ENCODE measurements around the gene TMEM233. TPM values are rescaled to one million over a fixed set of nuclear protein-coding genes. Genes with fewer than 3 reads are reported as not detected.

Gene TMEM233
- total and polyA plus RNA-seq, 2 experiments from 2014 or later = not detected

DNA sequence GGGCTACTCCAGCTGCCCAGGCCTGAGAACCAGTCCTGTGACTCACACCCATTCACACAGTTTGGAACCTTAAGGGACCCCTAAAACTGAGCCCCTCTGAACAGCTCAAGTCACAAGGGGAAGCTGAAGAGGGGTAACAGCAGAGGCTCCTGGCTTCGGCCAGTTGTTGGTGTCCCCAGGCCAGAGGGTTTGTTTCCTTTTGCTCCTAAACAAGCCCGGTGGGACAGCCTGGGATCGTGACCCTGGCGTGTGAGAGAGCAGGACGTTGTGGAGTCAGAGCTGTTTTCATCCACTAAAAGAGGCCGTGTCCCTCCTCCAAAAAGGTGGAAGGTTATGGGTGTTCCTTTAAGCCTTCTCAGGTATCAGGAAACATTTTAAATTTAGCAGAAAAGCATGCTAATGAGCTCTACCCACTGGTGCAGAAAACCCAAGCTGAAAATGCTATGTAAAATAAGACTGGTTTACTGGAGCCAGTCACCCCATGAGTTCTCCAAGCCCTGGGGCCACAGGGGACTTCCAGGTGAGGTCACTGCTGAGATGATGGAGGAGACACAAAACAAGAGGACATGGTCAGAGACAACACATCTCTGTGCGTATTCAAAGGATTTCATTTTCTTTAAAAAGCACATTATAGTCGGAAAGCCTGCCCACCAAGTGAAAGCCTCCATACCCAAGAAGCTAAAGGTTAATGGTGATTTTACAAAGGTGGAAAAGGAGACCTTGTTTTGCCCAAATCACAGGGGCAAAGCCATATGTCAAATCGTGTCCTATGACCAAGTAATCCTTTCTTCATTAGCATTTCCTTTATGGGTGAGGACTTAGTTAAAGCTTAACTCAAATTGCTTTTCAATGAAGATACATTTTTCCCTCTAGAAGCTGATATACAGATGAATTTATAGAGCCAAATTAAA lies 88.4 kb downstream of the TMEM233 start:
- DNase-seq (ENCODE audit: low spot score) = no peak
- H3K27ac ChIP-seq = peak overlapping the region; percentile 90

DNA sequence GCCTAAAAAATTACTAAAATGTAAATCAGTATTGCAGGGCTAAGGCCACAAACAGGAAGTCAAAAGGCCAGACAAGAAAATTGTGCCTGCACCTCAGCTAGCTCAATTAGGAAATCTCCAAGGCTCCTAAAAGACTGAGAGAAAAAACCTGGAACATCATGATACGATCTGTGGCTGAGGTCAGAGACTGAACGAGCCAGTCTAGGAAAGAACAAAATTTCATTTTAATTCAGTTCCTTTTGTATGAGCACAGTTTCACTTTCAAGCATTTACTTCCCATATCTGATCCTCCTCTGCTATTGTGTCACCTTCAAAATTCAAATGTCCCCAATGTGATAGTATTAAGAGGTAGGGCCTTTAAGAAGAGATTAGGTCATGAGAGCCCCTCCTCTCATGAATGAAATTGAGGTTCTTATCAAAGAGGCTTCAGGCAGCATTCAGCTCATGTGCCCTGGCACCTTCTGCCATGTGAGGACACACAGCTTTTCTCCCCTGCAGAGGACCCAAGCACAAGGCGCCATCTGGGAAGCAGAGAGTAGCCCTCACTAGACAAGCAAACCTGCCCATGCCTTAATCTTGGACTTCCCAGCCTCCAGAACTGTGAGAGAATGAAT lies 89.2 kb downstream of the TMEM233 start:
- no peak overlapping the region for H2AFZ ChIP-seq
- H4K20me1 ChIP-seq (ENCODE audit: insufficient read depth, poor library complexity, severe bottlenecking) = no peaks in the 10 kb centered on the region
- no peak for TF ChIP-seq EZH2phosphoT487 (IDR thresholded peaks at IDR 0.05; ENCODE audit: low read depth, severe bottlenecking, unreplicated experiment)
- TF ChIP-seq, protein P1, sequence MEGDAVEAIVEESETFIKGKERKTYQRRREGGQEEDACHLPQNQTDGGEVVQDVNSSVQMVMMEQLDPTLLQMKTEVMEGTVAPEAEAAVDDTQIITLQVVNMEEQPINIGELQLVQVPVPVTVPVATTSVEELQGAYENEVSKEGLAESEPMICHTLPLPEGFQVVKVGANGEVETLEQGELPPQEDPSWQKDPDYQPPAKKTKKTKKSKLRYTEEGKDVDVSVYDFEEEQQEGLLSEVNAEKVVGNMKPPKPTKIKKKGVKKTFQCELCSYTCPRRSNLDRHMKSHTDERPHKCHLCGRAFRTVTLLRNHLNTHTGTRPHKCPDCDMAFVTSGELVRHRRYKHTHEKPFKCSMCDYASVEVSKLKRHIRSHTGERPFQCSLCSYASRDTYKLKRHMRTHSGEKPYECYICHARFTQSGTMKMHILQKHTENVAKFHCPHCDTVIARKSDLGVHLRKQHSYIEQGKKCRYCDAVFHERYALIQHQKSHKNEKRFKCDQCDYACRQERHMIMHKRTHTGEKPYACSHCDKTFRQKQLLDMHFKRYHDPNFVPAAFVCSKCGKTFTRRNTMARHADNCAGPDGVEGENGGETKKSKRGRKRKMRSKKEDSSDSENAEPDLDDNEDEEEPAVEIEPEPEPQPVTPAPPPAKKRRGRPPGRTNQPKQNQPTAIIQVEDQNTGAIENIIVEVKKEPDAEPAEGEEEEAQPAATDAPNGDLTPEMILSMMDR (IDR thresholded peaks at IDR 0.05; ENCODE audit: poor library complexity) = no peak
- no peak for TF ChIP-seq EZH2 (IDR thresholded peaks at IDR 0.05; ENCODE audit: borderline replicate concordance)
- H3K4me3 ChIP-seq = no peak overlapping the region
- H3K4me2 ChIP-seq = no peak overlapping the region
- H3K9me3 ChIP-seq (ENCODE audit: low read depth) = no peaks in the 10 kb centered on the region
- no peaks in the 10 kb centered on the region for H3K79me2 ChIP-seq
- H3K27ac ChIP-seq = peak overlapping the region; percentile 90
- no peaks in the 10 kb centered on the region for H3K36me3 ChIP-seq (replicated peaks; ENCODE audit: insufficient read depth, low read depth)
- peaks cover 40% of the 10 kb centered on the region for H3K4me1 ChIP-seq (ENCODE audit: insufficient read depth)
- no peaks in the 10 kb centered on the region for H3K9me2 ChIP-seq (replicated peaks; ENCODE audit: insufficient read depth)
- 79% methylated on average over 3 of the region's 3 CpGs for whole genome bisulfite sequencing (ENCODE audit: low lambda C conversion rate, missing lambda C conversion rate)
- H3K27me3 ChIP-seq = no peaks in the 10 kb centered on the region
- DNase-seq (ENCODE audit: low spot score) = no peak

More for the DNA sequence above, 88.4 kb downstream of the TMEM233 start:
- WGBS (ENCODE audit: low lambda C conversion rate, missing lambda C conversion rate) = 87% methylated on average over 9 of the region's 9 CpGs
- Histone ChIP-seq H4K20me1 (ENCODE audit: insufficient read depth, poor library complexity, severe bottlenecking) (no peaks in the 10 kb centered on the region), H3K9me2 (replicated peaks; ENCODE audit: insufficient read depth) (no peaks in the 10 kb centered on the region), H3K36me3 (replicated peaks; ENCODE audit: insufficient read depth, low read depth) (peaks cover 3% of the 10 kb centered on the region), H3K79me2 (no peaks in the 10 kb centered on the region), H3K27me3 (no peaks in the 10 kb centered on the region), H3K4me2 (no peak overlapping the region), H3K4me1 (ENCODE audit: insufficient read depth) (peaks cover 40% of the 10 kb centered on the region), H3K4me3 (no peak overlapping the region), H2AFZ (no peak overlapping the region), H3K9me3 (ENCODE audit: low read depth) (no peaks in the 10 kb centered on the region)
- TF ChIP-seq EZH2 (IDR thresholded peaks at IDR 0.05; ENCODE audit: borderline replicate concordance) (no peak), EZH2phosphoT487 (IDR thresholded peaks at IDR 0.05; ENCODE audit: low read depth, severe bottlenecking, unreplicated experiment) (no peak)
- TF ChIP-seq, protein P1 (IDR thresholded peaks at IDR 0.05; ENCODE audit: poor library complexity) = no peak

DNA sequence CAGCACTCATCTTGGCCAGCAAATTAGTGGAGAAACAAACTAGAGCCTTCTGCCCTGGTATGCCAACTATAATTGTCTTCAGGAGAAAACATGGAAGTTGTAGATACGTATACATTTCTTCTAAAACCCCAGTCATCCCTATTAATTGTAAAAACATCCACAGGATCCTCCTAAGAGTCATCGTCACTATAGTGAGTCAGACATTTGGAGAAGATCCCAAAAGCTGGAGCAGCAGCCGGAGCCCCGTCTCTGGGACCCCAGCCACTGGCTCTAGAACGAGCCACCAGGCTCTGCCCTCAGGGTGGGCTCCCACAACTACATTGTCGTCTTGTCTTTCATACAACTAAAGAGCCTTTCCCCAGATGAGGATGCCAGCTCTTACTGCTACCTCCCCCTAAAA lies 89.8 kb downstream of the TMEM233 start:
- TF ChIP-seq, protein P1 (IDR thresholded peaks at IDR 0.05; ENCODE audit: poor library complexity) = no peak
- TF ChIP-seq EZH2phosphoT487 (IDR thresholded peaks at IDR 0.05; ENCODE audit: low read depth, severe bottlenecking, unreplicated experiment) = no peak
- TF ChIP-seq EZH2 (IDR thresholded peaks at IDR 0.05; ENCODE audit: borderline replicate concordance) = no peak
- no peak overlapping the region for H3K4me3 ChIP-seq
- peak overlapping the region; percentile 90 for H3K27ac ChIP-seq
- peaks cover 40% of the 10 kb centered on the region for H3K4me1 ChIP-seq (ENCODE audit: insufficient read depth)
- no peak for DNase-seq (ENCODE audit: low spot score)
- H3K9me3 ChIP-seq (ENCODE audit: low read depth) = no peaks in the 10 kb centered on the region
- no peaks in the 10 kb centered on the region for H3K9me2 ChIP-seq (replicated peaks; ENCODE audit: insufficient read depth)
- no peaks in the 10 kb centered on the region for H3K27me3 ChIP-seq
- H3K4me2 ChIP-seq = peak overlapping the region; percentile 9
- H4K20me1 ChIP-seq (ENCODE audit: insufficient read depth, poor library complexity, severe bottlenecking) = no peaks in the 10 kb centered on the region
- no peaks in the 10 kb centered on the region for H3K79me2 ChIP-seq
- 86% methylated on average over 6 of the region's 6 CpGs for WGBS (ENCODE audit: low lambda C conversion rate, missing lambda C conversion rate)
- H3K36me3 ChIP-seq (replicated peaks; ENCODE audit: insufficient read depth, low read depth) = no peaks in the 10 kb centered on the region
- H2AFZ ChIP-seq = no peak overlapping the region
